Measurements from ENCODE around the gene SPACA6. TPM values are rescaled to one million over a fixed set of nuclear protein-coding genes. Genes with fewer than 3 reads are reported as not detected.

SPACA6 gene
- polyA plus RNA-seq, 1 donor (not counting 4 experiments of a cell fraction or from before 2014, with no cell fraction given) = 4.3 TPM

DNA sequence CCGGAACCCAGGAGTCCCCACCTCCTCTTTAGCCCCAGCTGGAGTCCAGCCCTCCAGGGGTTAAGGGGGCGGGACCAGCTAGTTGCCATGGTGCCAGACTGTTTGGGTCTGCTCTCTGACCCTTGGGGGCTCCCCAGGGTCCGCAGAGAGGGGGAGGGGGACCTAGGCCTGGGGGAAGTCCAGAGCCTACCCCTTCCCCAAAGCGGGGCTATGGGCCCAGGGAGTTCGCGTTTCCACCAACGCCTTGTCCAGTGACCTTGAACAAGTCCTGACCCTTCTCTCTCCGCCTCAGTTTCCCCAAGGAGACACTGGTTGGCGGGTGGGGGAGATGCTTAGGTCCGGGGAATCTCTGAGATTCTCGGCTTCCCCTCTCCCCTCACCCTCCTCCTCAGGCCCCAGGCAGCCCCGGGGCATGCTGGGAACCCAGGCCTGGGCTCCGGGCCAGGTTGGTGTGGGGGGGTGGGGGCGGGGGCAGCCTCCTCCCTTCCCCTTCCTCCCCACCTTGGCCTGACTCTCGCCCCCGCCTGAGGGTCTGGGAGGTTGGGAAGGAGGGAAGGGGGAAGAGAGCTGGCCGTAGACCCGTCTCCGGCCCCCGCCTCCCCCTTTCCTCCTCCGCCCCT, 2.6 kb upstream of the SPACA6 start:
- H3K9me1 ChIP-seq (ENCODE audit: control insufficient read depth, extremely low read depth, insufficient read depth, low read length) = peaks cover 2% of the 10 kb centered on the region
- H3K36me3 ChIP-seq (ENCODE audit: control insufficient read depth in 2 of 2, extremely low read depth in 1 of 2, insufficient read depth in 2 of 2, low read length in 2 of 2) = peaks cover 16 to 21% of the 10 kb centered on the region in 2 experiments
- FAIRE-seq = peak; percentile 36
- H3K4me2 ChIP-seq (ENCODE audit: control insufficient read depth, extremely low read depth, insufficient read depth, low read depth, low read length) = peak overlapping the region; percentile 83
- H3K27me3 ChIP-seq (ENCODE audit: control insufficient read depth, extremely low read depth, insufficient read depth, low read length) = no peaks in the 10 kb centered on the region
- H3K4me3 ChIP-seq (ENCODE audit: control insufficient read depth in 2 of 3, extremely low read depth in 1 of 3, insufficient read depth in 2 of 3, low read depth in 1 of 3, low read length in 3 of 3) = peak overlapping the region; percentile 74 to 82 (median 75)
- TF ChIP-seq, protein P1, sequence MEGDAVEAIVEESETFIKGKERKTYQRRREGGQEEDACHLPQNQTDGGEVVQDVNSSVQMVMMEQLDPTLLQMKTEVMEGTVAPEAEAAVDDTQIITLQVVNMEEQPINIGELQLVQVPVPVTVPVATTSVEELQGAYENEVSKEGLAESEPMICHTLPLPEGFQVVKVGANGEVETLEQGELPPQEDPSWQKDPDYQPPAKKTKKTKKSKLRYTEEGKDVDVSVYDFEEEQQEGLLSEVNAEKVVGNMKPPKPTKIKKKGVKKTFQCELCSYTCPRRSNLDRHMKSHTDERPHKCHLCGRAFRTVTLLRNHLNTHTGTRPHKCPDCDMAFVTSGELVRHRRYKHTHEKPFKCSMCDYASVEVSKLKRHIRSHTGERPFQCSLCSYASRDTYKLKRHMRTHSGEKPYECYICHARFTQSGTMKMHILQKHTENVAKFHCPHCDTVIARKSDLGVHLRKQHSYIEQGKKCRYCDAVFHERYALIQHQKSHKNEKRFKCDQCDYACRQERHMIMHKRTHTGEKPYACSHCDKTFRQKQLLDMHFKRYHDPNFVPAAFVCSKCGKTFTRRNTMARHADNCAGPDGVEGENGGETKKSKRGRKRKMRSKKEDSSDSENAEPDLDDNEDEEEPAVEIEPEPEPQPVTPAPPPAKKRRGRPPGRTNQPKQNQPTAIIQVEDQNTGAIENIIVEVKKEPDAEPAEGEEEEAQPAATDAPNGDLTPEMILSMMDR (optimal IDR thresholded peaks at IDR 0.05 in 1 of 3, IDR thresholded peaks at IDR 0.05 in 1 of 3, conservative IDR thresholded peaks at IDR 0.05 in 1 of 3; ENCODE audit: extremely low read depth in 1 of 3, insufficient read depth in 2 of 3, low read length in 3 of 3) = no peak
- TF ChIP-seq EZH2 (IDR thresholded peaks at IDR 0.05; ENCODE audit: low read length) = no peak
- DNase-seq (ENCODE audit: low read depth, low spot score) = no peak
- peaks cover 53% of the 10 kb centered on the region for H3K79me2 ChIP-seq (ENCODE audit: control insufficient read depth, insufficient read depth, low read length)
- H3K4me1 ChIP-seq (ENCODE audit: control insufficient read depth, extremely low read depth, insufficient read depth, low read length) = peaks cover 15% of the 10 kb centered on the region
- H3K27ac ChIP-seq (ENCODE audit: control insufficient read depth, insufficient read depth, low read length) = peak overlapping the region; percentile 81
- no peak overlapping the region for H2AFZ ChIP-seq (ENCODE audit: control insufficient read depth, low read length)
- peaks cover 5% of the 10 kb centered on the region for H4K20me1 ChIP-seq (ENCODE audit: control insufficient read depth, extremely low read depth, insufficient read depth, low read length)
- H3K9ac ChIP-seq (ENCODE audit: control insufficient read depth, extremely low read depth, insufficient read depth, low read length) = peak overlapping the region; percentile 84
- dilution Hi-C loops (cut with MboI; ENCODE audit: extremely low pct_ligation_motif_present, low sequenced_read_pairs) = no loop called here
- no peaks in the 10 kb centered on the region for H3K9me3 ChIP-seq (ENCODE audit: control insufficient read depth, low read depth, low read length)

DNA sequence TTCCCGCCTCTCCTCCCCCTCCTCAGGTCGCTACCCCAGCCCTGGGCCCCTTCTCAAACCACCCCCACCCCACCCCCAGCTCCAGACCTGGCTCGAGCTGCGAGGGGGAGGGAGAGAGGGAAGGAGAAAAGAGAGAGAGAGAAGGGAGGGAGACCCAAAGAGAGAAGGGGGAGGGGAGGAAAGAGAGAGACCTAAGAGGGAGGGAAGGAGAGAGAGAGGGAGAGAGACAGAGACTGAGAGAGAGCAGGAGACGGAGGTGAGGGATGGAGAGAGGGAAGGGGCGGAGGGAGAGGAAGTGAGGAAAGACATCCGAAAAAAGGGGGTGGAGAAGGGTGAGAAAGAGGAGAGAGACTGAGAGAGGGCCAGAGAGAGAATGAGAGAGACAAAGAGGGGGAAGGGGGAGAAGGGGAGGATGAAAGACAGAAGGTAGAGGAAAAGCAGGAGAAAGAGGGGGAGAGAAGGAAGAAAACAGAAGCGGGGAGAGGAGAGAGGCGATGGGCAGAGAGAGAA, 2.0 kb upstream of the SPACA6 start:
- Histone ChIP-seq H3K79me2 (ENCODE audit: control insufficient read depth, insufficient read depth, low read length) (peaks cover 54% of the 10 kb centered on the region), H3K36me3 (ENCODE audit: control insufficient read depth in 2 of 2, extremely low read depth in 1 of 2, insufficient read depth in 2 of 2, low read length in 2 of 2) (peaks cover 16 to 26% of the 10 kb centered on the region in 2 experiments), H3K4me2 (ENCODE audit: control insufficient read depth, extremely low read depth, insufficient read depth, low read depth, low read length) (peak overlapping the region; percentile 56), H3K9me3 (ENCODE audit: control insufficient read depth, low read depth, low read length) (no peaks in the 10 kb centered on the region), H3K27me3 (ENCODE audit: control insufficient read depth, extremely low read depth, insufficient read depth, low read length) (no peaks in the 10 kb centered on the region), H2AFZ (ENCODE audit: control insufficient read depth, low read length) (no peak overlapping the region), H3K4me1 (ENCODE audit: control insufficient read depth, extremely low read depth, insufficient read depth, low read length) (peaks cover 15% of the 10 kb centered on the region), H3K27ac (ENCODE audit: control insufficient read depth, insufficient read depth, low read length) (peak overlapping the region; percentile 81), H3K9me1 (ENCODE audit: control insufficient read depth, extremely low read depth, insufficient read depth, low read length) (peaks cover 2% of the 10 kb centered on the region), H3K9ac (ENCODE audit: control insufficient read depth, extremely low read depth, insufficient read depth, low read length) (peak overlapping the region; percentile 84), H4K20me1 (ENCODE audit: control insufficient read depth, extremely low read depth, insufficient read depth, low read length) (peaks cover 5% of the 10 kb centered on the region), H3K4me3 (ENCODE audit: control insufficient read depth in 2 of 3, extremely low read depth in 1 of 3, insufficient read depth in 2 of 3, low read depth in 1 of 3, low read length in 3 of 3) (peak overlapping the region; percentile 74 to 82 (median 75))
- FAIRE-seq (no peak), DNase-seq (ENCODE audit: low read depth, low spot score) (no peak)
- dilution Hi-C loops (cut with MboI; ENCODE audit: extremely low pct_ligation_motif_present, low sequenced_read_pairs) = no loop called here
- TF ChIP-seq EZH2 (IDR thresholded peaks at IDR 0.05; ENCODE audit: low read length) = no peak
- TF ChIP-seq, protein P1 (optimal IDR thresholded peaks at IDR 0.05 in 1 of 3, IDR thresholded peaks at IDR 0.05 in 1 of 3, conservative IDR thresholded peaks at IDR 0.05 in 1 of 3; ENCODE audit: extremely low read depth in 1 of 3, insufficient read depth in 2 of 3, low read length in 3 of 3) = no peak

Measured in keratinocyte (primary cell).